GM15510 (cell line): ENCODE measurements around the gene EDEM3.

ENCODE experiments used
- POLR2A ChIP-seq: IDR thresholded peaks from 3 replicates; pipeline ENCODE4 v1.6.1; 2011; ENCODE audit warnings: borderline replicate concordance; ENCODE audit not compliant: insufficient read length; ENCODE audit errors: extremely low read depth

Gene EDEM3

GRCh38 chr1:184677344-184677743 is 77.3 kb downstream of the EDEM3 start:
- TF ChIP-seq POLR2A = no peak

DNA sequence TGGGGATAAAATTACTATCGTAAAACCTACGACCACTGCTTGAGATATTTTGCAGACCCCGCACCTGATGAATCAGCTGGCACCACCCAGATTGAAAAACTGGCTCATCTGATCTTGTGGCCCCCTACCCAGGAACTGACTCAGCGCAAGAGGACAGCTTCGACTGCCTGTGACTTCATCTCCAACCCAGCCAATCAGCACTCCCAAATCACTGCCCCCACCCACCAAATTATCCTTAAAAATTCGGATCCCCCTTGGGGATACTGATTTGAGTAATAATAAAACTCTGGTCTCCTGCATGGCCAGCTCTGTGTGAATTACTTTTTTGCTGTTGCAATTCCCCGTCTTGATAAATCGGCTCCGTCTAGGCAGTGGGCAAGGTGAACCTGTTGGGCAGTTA is 81.4 kb downstream of the EDEM3 start:
- TF ChIP-seq POLR2A = no peak

GRCh38 chr1:184672013-184672726 is 82.5 kb downstream of the EDEM3 start:
- no peak for TF ChIP-seq POLR2A

DNA sequence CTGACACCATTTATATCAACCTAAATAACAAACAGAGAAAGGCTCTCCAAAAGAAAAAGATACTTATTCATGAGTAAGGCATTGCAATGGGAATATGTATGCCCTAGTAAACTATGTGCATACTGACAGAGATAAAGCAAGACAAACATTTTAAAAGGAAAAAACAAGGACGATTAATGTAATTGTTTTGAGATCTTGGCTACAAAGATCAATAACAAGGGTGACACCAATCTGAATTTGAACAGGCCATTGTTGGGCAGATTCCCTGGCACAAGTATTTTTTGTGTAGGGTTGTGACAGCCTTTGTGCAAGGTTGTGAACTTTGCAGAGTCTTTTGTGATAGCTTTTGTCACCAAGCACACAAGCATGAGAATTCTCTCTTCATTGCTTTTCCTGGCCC is 85.3 kb downstream of the EDEM3 start:
- TF ChIP-seq POLR2A = no peak

- no peak for TF ChIP-seq POLR2A
Observed at GRCh38 chr1:184665360-184665759, 89.3 kb downstream of the EDEM3 start.

DNA sequence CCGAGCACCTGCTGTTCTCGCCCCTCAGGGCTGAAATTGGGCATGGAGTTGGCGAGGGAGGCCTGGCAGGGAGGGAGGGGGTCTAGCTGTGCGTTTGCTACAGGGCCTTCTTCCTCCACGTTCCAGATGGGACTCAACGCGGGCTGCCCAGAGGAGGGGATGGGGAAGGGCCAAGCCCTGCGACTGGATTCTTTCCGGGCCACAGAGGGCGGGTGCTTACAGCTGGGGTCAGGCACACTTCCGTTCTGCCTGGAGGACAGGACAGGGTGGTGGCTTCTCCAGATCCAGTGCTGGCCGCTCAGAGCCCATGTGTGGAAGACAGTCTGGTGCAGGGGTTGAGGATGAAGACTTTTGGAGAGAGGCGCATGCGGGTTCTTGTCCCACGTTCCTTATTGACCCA is 90.0 kb downstream of the EDEM3 start:
- no peak for TF ChIP-seq POLR2A

DNA sequence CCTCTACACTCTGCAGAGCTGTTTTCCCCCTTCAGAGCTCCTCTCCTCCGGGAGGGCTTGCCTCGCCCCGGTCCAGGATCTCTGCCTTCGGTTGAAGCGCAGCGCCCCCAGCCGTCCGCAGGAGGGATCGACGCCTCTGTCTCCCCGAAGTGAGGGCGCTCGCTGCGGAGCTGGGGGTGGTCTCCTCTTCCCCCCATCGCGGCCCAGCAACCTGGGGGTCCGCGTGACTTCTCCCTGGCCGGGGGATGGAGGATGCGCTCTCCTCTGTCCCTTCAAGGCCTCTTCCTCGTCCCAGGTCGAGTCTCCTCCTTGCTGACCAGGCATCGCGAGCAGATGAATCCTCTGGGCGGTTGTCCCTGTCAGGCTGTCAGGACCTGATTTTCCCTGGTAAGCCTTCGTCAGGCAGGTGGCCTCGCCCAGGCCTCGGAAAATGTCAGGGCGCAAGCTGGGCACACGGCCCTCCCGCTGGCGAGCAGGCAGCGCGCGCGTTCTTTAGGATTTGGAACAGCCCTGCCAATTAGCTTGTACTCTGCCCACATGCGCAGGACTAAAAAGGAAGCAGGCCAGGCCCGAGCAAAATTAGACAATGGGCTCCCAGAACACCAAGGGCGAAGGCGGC is 90.5 kb downstream of the EDEM3 start:
- no peak for TF ChIP-seq POLR2A

GRCh38 chr1:184661801-184662200 is 92.9 kb downstream of the EDEM3 start:
- no peak for TF ChIP-seq POLR2A

DNA sequence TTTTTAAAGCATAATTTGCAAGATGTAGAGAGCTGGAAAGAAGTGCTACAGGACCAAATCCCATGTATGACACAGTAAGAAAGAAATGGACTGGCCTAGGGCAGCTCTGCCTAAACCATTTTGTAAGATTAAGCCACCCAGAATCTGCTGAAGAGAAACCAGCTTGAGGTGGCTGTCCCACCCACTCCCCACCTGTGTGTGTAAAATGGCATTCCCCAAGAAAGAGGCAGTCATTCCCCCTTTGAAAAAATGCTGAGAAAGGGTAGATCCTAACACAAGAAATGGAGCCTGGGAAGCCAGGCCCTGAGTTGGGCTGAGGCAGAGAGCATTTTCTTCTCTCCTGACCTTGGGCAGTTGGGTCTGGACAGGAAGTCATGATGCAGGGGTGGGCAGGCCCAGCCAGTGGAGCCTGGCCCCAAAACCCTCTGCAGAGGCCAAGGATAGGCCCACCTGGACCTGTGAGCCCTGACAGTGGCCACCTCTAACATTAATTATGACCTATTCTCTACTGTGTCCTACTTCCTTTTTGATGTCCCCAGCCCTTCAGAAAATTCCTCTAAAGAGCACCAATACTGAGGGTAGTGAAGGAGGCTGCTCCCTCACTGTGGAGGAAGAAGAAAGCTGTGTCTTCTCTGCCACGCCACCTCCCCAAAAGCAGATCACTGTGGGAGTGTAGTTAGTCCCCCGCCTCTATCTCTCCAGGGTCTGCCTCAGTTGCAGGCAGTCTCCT is 94.0 kb downstream of the EDEM3 start:
- no peak for TF ChIP-seq POLR2A

- TF ChIP-seq POLR2A = no peak
Observed at GRCh38 chr1:184658055-184658454, 96.6 kb downstream of the EDEM3 start.

DNA sequence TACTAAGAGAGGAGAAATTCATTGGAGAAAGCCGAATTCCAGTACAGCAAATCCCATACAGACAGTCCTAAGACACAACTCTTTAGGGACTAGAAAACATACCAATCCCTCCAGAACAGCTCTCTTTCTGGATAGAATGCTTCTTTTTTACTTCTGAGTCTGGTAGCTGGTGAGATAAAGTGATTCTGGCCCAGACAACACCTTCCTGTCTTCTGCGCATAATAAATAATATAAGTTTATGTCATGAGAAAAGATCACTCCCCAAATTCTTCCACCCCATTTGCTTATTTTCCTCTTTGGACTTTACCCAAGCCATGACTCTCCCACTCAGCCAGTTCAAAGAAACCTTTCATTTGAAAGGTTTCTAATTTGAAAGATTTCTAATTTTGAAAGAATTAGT is 98.4 kb downstream of the EDEM3 start:
- no peak for TF ChIP-seq POLR2A

- TF ChIP-seq POLR2A = no peak
Observed at GRCh38 chr1:184655185-184655584, 99.5 kb downstream of the EDEM3 start.

- TF ChIP-seq POLR2A = no peak
Observed at GRCh38 chr1:184650177-184650866, 104.3 kb downstream of the EDEM3 start.

DNA sequence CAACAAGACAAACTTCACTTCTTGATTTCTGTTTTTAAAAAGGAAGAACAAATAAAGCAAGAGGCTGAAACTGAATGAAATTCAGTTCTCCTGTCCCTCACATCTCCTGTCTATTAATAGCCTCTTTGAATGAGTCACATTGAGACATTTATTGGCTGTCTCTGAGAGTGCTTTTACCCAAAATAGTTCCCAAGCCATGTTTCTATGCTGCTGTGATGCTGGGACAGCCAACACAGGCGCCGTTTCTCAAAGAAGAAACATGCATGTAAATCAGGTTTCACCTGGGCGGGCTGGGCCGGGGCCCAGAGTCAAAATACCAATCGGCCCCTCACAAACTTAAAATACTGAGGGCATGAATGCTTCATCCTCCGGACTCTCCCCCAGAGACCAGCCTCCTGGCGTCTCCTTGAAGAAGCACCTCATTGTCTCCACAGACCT is 105.2 kb downstream of the EDEM3 start:
- TF ChIP-seq POLR2A = no peak

DNA sequence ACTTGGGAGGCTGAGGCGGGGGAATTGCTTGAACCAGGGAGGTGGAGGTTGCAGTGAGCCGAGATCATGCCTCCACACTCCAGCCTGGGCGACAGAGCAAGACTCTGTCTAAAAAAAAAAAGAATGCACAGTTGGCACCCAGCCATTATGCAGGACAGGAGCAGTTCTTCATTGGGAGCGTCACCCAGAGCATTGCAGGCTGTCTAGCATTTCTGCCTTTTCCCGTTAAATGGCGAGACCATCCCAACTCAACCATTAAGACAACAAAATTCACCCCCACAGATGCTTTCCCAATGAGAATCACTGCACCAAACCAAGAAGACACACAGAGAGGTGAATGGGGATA is 105.8 kb downstream of the EDEM3 start:
- TF ChIP-seq POLR2A = no peak

DNA sequence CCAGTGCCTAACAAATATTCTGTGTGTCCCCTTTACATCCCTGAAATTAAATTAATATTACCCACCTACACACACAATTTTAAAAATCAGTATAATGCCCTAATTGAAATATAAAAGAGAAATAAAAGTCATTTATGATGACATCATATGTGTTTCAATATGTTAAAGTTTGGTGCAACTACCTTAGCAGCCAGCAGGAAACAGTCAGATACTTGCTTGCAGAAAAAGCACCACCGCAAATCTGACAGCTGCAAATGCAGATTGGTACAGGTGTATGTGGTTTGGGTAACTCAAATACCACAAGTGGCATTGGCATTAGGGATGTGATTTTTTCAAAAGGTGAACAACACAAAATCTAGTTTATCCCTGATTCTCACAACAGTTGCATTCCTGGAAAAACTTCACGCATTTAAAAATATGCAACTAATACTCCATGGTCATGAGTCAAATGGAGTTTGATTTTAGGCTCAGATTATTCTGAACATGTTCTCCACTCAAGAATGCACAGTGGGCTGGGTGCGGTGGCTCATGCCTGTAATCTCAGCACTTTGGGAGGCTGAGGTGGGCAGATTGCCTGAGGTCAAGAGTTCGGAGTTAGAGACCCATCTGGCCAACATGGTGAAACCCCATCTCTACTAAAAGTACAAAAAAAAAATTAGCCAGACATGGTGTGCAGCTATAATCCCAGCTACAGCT is 106.3 kb downstream of the EDEM3 start:
- no peak for TF ChIP-seq POLR2A

DNA sequence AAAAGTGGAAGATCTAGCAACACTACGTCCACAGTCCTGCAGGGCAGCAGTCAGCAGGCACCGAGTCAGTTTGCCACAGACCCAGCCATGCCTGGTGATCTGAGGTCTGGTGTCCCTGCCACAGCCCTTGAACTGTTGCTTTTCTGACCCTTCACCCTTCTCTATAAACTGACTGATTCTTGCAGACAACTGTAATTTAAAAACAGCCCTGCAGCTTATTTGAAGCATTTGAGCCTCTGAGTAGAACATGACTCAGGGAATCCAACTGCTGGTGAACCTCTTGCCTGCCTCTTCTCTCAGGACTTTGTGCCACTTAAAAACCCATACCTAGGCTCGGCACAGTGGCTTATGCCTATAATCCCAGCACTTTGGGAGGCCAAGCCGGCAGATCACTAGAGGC is 107.2 kb downstream of the EDEM3 start:
- no peak for TF ChIP-seq POLR2A
